ENCODE results near the gene CIB4.

The CIB4 gene

GRCh38 chr2:26609839-26610277, 31.3 kb downstream of the CIB4 start:
- TF ChIP-seq CTCF (IDR thresholded peaks at IDR 0.05; ENCODE audit: extremely low read depth, insufficient read depth, missing control alignments), result no peak
- in situ Hi-C loops (cut with MboI; ENCODE audit: low pct_unique_long_range_greater_than_20kb, low sequenced_read_pairs, unreplicated experiment), result loop anchor here (10.0 kb wide), 1 partner anchor 135 kb away; no protein-coding TSS in a partner anchor
- DNase-seq (ENCODE audit: low spot score), result no peak

GRCh38 chr2:26609205-26609631, 31.9 kb downstream of the CIB4 start:
- in situ Hi-C loops (cut with MboI; ENCODE audit: low pct_unique_long_range_greater_than_20kb, low sequenced_read_pairs, unreplicated experiment), result loop anchor here (10.0 kb wide), 1 partner anchor 136 kb away; no protein-coding TSS in a partner anchor
- TF ChIP-seq CTCF (IDR thresholded peaks at IDR 0.05; ENCODE audit: extremely low read depth, insufficient read depth, missing control alignments), result no peak
- no peak for DNase-seq (ENCODE audit: low spot score)

GRCh38 chr2:26608557-26608956, 32.6 kb downstream of the CIB4 start:
- no peak for TF ChIP-seq CTCF (IDR thresholded peaks at IDR 0.05; ENCODE audit: extremely low read depth, insufficient read depth, missing control alignments)
- in situ Hi-C loops (cut with MboI; ENCODE audit: low pct_unique_long_range_greater_than_20kb, low sequenced_read_pairs, unreplicated experiment), result loop anchor here (10.0 kb wide), 1 partner anchor 136 kb away; no protein-coding TSS in a partner anchor
- DNase-seq (ENCODE audit: low spot score), result no peak

GRCh38 chr2:26607698-26608097, 33.5 kb downstream of the CIB4 start:
- no peak for TF ChIP-seq CTCF (IDR thresholded peaks at IDR 0.05; ENCODE audit: extremely low read depth, insufficient read depth, missing control alignments)
- DNase-seq (ENCODE audit: low spot score), result no peak
- in situ Hi-C loops (cut with MboI; ENCODE audit: low pct_unique_long_range_greater_than_20kb, low sequenced_read_pairs, unreplicated experiment), result loop anchor here (10.0 kb wide), 1 partner anchor 137 kb away; no protein-coding TSS in a partner anchor

GRCh38 chr2:26606847-26607190, 34.3 kb downstream of the CIB4 start:
- no peak for DNase-seq (ENCODE audit: low spot score)
- TF ChIP-seq CTCF (IDR thresholded peaks at IDR 0.05; ENCODE audit: extremely low read depth, insufficient read depth, missing control alignments), result no peak
- in situ Hi-C loops (cut with MboI; ENCODE audit: low pct_unique_long_range_greater_than_20kb, low sequenced_read_pairs, unreplicated experiment), result loop anchor here (10.0 kb wide), 1 partner anchor 138 kb away; no protein-coding TSS in a partner anchor

- DNase-seq (ENCODE audit: low spot score), result no peak
- TF ChIP-seq CTCF (IDR thresholded peaks at IDR 0.05; ENCODE audit: extremely low read depth, insufficient read depth, missing control alignments), result no peak
- in situ Hi-C loops (cut with MboI; ENCODE audit: low pct_unique_long_range_greater_than_20kb, low sequenced_read_pairs, unreplicated experiment), result loop anchor here (10.0 kb wide), 1 partner anchor 139 kb away; no protein-coding TSS in a partner anchor
These were observed 34.9 kb downstream of the CIB4 start for GRCh38 chr2:26605999-26606846.
